ENCODE measurements around the gene GNAS-AS1.

The GNAS-AS1 gene

DNA sequence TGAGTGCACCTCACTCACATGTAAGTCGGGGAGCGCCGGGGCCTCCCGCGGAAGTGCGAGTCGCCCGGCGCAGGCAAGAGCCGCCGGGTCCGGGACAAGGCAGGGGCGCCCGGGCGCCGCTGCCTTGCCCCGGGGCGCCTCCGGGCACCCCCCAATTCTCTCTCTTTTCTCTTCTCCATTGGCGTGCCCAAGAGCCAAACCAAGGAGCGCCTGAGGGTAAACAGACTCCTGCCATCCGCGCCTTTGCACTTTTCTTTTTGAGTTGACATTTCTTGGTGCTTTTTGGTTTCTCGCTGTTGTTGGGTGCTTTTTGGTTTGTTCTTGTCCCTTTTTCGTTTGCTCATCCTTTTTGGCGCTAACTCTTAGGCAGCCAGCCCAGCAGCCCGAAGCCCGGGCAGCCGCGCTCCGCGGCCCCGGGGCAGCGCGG, 38.6 kb upstream of the GNAS-AS1 start:
- WGBS = 41% methylated on average over 32 of the region's 35 CpGs
- H3K4me1 ChIP-seq (ENCODE audit: control insufficient read depth, insufficient read depth, low read depth, low read length) = peaks cover 15% of the 10 kb centered on the region

DNA sequence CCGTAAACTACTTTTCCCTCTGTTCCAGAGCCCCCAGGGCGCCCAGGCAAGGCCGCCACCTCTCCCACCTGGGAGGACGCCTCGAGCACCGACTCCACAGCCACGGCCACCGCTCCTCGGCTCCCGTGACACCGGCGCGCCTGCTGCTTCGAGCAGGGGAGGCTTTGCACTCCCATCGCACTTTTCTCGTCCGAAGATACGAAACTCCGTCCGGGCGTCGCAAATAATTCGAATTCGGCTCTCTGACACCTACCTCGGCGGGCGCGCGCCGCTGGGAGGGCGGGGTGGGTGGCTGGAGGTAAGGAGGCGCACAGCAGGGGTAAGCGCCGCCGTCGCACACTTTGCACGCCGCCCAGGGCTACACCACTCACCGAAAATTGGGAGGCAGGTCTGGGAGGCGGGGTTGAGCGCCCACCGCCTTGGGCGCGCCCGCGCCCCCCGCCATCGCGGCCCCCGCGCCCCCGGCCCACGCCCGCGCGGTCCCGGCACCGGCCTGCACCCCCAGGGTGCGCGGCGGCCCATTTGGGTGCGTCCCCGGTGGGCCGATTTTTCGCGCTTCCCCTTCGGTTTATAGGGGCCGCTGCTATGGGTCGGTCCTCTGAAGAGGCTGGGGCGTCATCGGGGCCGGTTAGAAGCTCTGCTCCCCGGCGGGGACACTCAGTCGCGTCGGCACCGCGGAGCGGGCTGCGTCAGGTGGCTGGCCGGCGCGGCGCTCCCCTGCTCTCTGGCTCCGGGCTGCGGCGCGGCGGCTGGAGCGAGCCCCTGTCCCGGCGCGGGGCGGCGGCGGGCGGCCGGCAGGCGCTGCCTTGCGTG, 38.0 kb upstream of the GNAS-AS1 start:
- no peaks in the 10 kb centered on the region for H3K9me3 ChIP-seq (ENCODE audit: control insufficient read depth, low read length)
- H3K18ac ChIP-seq (ENCODE audit: low read depth in 1 of 2, low read length in 2 of 2) = peak overlapping the region; percentile 19 to 73
- no peaks in the 10 kb centered on the region for H3K27me3 ChIP-seq (ENCODE audit: control insufficient read depth in 1 of 2, insufficient read depth in 1 of 2, low read length in 2 of 2)
- peaks cover 0 to 4% of the 10 kb centered on the region in 2 experiments for H3K36me3 ChIP-seq (ENCODE audit: control insufficient read depth in 1 of 2, insufficient read depth in 2 of 2, low read depth in 1 of 2, low read length in 2 of 2)
- peak overlapping the region; percentile 61 for H4K91ac ChIP-seq (ENCODE audit: low read length)
- peaks cover 8% of the 10 kb centered on the region for H3K79me1 ChIP-seq (replicated peaks; ENCODE audit: low read length, poor library complexity, severe bottlenecking)
- H3K27ac ChIP-seq (ENCODE audit: low read length, poor library complexity, severe bottlenecking) = no peak overlapping the region
- peaks cover 15% of the 10 kb centered on the region for H3K4me1 ChIP-seq (ENCODE audit: control insufficient read depth, insufficient read depth, low read depth, low read length)
- H3K23ac ChIP-seq (ENCODE audit: low read length in 2 of 2) = peak overlapping the region in 1 of 2 experiments; percentile 76
- H3K9ac ChIP-seq (ENCODE audit: low read length) = peak overlapping the region; percentile 89
- no peak overlapping the region for H2BK15ac ChIP-seq (ENCODE audit: low read depth, poor library complexity, severe bottlenecking)
- H4K8ac ChIP-seq (ENCODE audit: low read length) = peak overlapping the region; percentile 95
- 21% methylated on average over 89 of the region's 101 CpGs for whole genome bisulfite sequencing
- peak overlapping the region in 1 of 2 experiments; percentile 71 for H2BK12ac ChIP-seq (ENCODE audit: low read length in 2 of 2)
- no peak overlapping the region for H2AK5ac ChIP-seq (ENCODE audit: low read length, severe bottlenecking)
- H2BK120ac ChIP-seq (ENCODE audit: low read depth, low read length) = peak overlapping the region; percentile 89
- H3K4ac ChIP-seq (ENCODE audit: low read depth in 1 of 2, low read length in 2 of 2) = peak overlapping the region; percentile 35 to 63
- H3K4me3 ChIP-seq (ENCODE audit: insufficient read depth in 1 of 2, low read depth in 1 of 2, low read length in 2 of 2) = peak overlapping the region; percentile 84 to 96
- H3K14ac ChIP-seq (ENCODE audit: low read length in 2 of 2) = peak overlapping the region in 1 of 2 experiments; percentile 72
- peak overlapping the region; percentile 98 for H3K4me2 ChIP-seq (ENCODE audit: low read length, poor library complexity, severe bottlenecking)
- DNase-seq = peak; percentile 83
- H2AFZ ChIP-seq (ENCODE audit: low read depth, low read length) = peak overlapping the region; percentile 87
- no peak overlapping the region for H2BK5ac ChIP-seq (ENCODE audit: low read depth, low read length, poor library complexity, severe bottlenecking)

More for the DNA sequence above, 38.6 kb upstream of the GNAS-AS1 start:
- H3K4ac ChIP-seq (ENCODE audit: low read depth in 1 of 2, low read length in 2 of 2) = peak overlapping the region in 1 of 2 experiments; percentile 37
- H3K36me3 ChIP-seq (ENCODE audit: control insufficient read depth in 1 of 2, insufficient read depth in 2 of 2, low read depth in 1 of 2, low read length in 2 of 2) = peaks cover 0 to 4% of the 10 kb centered on the region in 2 experiments
- no peak overlapping the region for H3K27ac ChIP-seq (ENCODE audit: low read length, poor library complexity, severe bottlenecking)
- H2BK15ac ChIP-seq (ENCODE audit: low read depth, poor library complexity, severe bottlenecking) = no peak overlapping the region
- H3K79me1 ChIP-seq (replicated peaks; ENCODE audit: low read length, poor library complexity, severe bottlenecking) = peaks cover 8% of the 10 kb centered on the region
- H2AFZ ChIP-seq (ENCODE audit: low read depth, low read length) = peak overlapping the region; percentile 39
- peak overlapping the region; percentile 98 for H3K4me2 ChIP-seq (ENCODE audit: low read length, poor library complexity, severe bottlenecking)
- no peaks in the 10 kb centered on the region for H3K9me3 ChIP-seq (ENCODE audit: control insufficient read depth, low read length)
- no peak overlapping the region for H2BK12ac ChIP-seq (ENCODE audit: low read length in 2 of 2)
- H2BK5ac ChIP-seq (ENCODE audit: low read depth, low read length, poor library complexity, severe bottlenecking) = peak overlapping the region; percentile 8
- H2BK120ac ChIP-seq (ENCODE audit: low read depth, low read length) = peak overlapping the region; percentile 34
- peak overlapping the region; percentile 88 for H3K9ac ChIP-seq (ENCODE audit: low read length)
- DNase-seq = no peak
- no peak overlapping the region for H4K8ac ChIP-seq (ENCODE audit: low read length)
- no peak overlapping the region for H4K91ac ChIP-seq (ENCODE audit: low read length)
- peak overlapping the region in 1 of 2 experiments; percentile 66 for H3K18ac ChIP-seq (ENCODE audit: low read depth in 1 of 2, low read length in 2 of 2)
- H2AK5ac ChIP-seq (ENCODE audit: low read length, severe bottlenecking) = no peak overlapping the region
- no peak overlapping the region for H3K23ac ChIP-seq (ENCODE audit: low read length in 2 of 2)
- no peaks in the 10 kb centered on the region for H3K27me3 ChIP-seq (ENCODE audit: control insufficient read depth in 1 of 2, insufficient read depth in 1 of 2, low read length in 2 of 2)
- H3K14ac ChIP-seq (ENCODE audit: low read length in 2 of 2) = no peak overlapping the region
- peak overlapping the region; percentile 79 to 96 for H3K4me3 ChIP-seq (ENCODE audit: insufficient read depth in 1 of 2, low read depth in 1 of 2, low read length in 2 of 2)

GRCh38 chr20:58888103-58888502, 37.4 kb upstream of the GNAS-AS1 start:
- H3K27me3 ChIP-seq (ENCODE audit: control insufficient read depth in 1 of 2, insufficient read depth in 1 of 2, low read length in 2 of 2) = no peaks in the 10 kb centered on the region
- H3K27ac ChIP-seq (ENCODE audit: low read length, poor library complexity, severe bottlenecking) = no peak overlapping the region
- no peak overlapping the region for H2BK12ac ChIP-seq (ENCODE audit: low read length in 2 of 2)
- H3K4me2 ChIP-seq (ENCODE audit: low read length, poor library complexity, severe bottlenecking) = peak overlapping the region; percentile 98
- H3K9ac ChIP-seq (ENCODE audit: low read length) = peak overlapping the region; percentile 89
- no peak overlapping the region for H4K91ac ChIP-seq (ENCODE audit: low read length)
- H3K4me3 ChIP-seq (ENCODE audit: insufficient read depth in 1 of 2, low read depth in 1 of 2, low read length in 2 of 2) = peak overlapping the region; percentile 84 to 96
- peak overlapping the region; percentile 87 for H2AFZ ChIP-seq (ENCODE audit: low read depth, low read length)
- no peaks in the 10 kb centered on the region for H3K9me3 ChIP-seq (ENCODE audit: control insufficient read depth, low read length)
- peak overlapping the region; percentile 95 for H4K8ac ChIP-seq (ENCODE audit: low read length)
- peaks cover 20% of the 10 kb centered on the region for H3K4me1 ChIP-seq (ENCODE audit: control insufficient read depth, insufficient read depth, low read depth, low read length)
- H3K79me1 ChIP-seq (replicated peaks; ENCODE audit: low read length, poor library complexity, severe bottlenecking) = peaks cover 8% of the 10 kb centered on the region
- no peak overlapping the region for H2BK15ac ChIP-seq (ENCODE audit: low read depth, poor library complexity, severe bottlenecking)
- DNase-seq = no peak
- H3K14ac ChIP-seq (ENCODE audit: low read length in 2 of 2) = no peak overlapping the region
- H3K36me3 ChIP-seq (ENCODE audit: control insufficient read depth in 1 of 2, insufficient read depth in 2 of 2, low read depth in 1 of 2, low read length in 2 of 2) = peaks cover 0 to 4% of the 10 kb centered on the region in 2 experiments
- H2AK5ac ChIP-seq (ENCODE audit: low read length, severe bottlenecking) = peak overlapping the region; percentile 7
- peak overlapping the region in 1 of 2 experiments; percentile 63 for H3K4ac ChIP-seq (ENCODE audit: low read depth in 1 of 2, low read length in 2 of 2)
- 43% methylated on average over 12 of the region's 12 CpGs for WGBS
- peak overlapping the region; percentile 19 to 73 for H3K18ac ChIP-seq (ENCODE audit: low read depth in 1 of 2, low read length in 2 of 2)
- no peak overlapping the region for H2BK120ac ChIP-seq (ENCODE audit: low read depth, low read length)
- H3K23ac ChIP-seq (ENCODE audit: low read length in 2 of 2) = no peak overlapping the region
- H2BK5ac ChIP-seq (ENCODE audit: low read depth, low read length, poor library complexity, severe bottlenecking) = no peak overlapping the region

GRCh38 chr20:58886546-58886945, 35.8 kb upstream of the GNAS-AS1 start:
- Histone ChIP-seq H3K4me2 (ENCODE audit: low read length, poor library complexity, severe bottlenecking) (no peak overlapping the region), H3K14ac (ENCODE audit: low read length in 2 of 2) (no peak overlapping the region), H3K23ac (ENCODE audit: low read length in 2 of 2) (no peak overlapping the region), H2BK120ac (ENCODE audit: low read depth, low read length) (no peak overlapping the region), H3K27ac (ENCODE audit: low read length, poor library complexity, severe bottlenecking) (no peak overlapping the region), H2AFZ (ENCODE audit: low read depth, low read length) (no peak overlapping the region), H3K79me1 (replicated peaks; ENCODE audit: low read length, poor library complexity, severe bottlenecking) (peaks cover 8% of the 10 kb centered on the region), H3K36me3 (ENCODE audit: control insufficient read depth in 1 of 2, insufficient read depth in 2 of 2, low read depth in 1 of 2, low read length in 2 of 2) (peaks cover 0 to 4% of the 10 kb centered on the region in 2 experiments), H4K8ac (ENCODE audit: low read length) (no peak overlapping the region), H2AK5ac (ENCODE audit: low read length, severe bottlenecking) (no peak overlapping the region), H4K91ac (ENCODE audit: low read length) (no peak overlapping the region), H3K18ac (ENCODE audit: low read depth in 1 of 2, low read length in 2 of 2) (no peak overlapping the region), H2BK5ac (ENCODE audit: low read depth, low read length, poor library complexity, severe bottlenecking) (no peak overlapping the region), H2BK15ac (ENCODE audit: low read depth, poor library complexity, severe bottlenecking) (no peak overlapping the region), H3K4ac (ENCODE audit: low read depth in 1 of 2, low read length in 2 of 2) (no peak overlapping the region), H3K27me3 (ENCODE audit: control insufficient read depth in 1 of 2, insufficient read depth in 1 of 2, low read length in 2 of 2) (no peaks in the 10 kb centered on the region), H3K4me1 (ENCODE audit: control insufficient read depth, insufficient read depth, low read depth, low read length) (peaks cover 20% of the 10 kb centered on the region), H3K4me3 (ENCODE audit: insufficient read depth in 1 of 2, low read depth in 1 of 2, low read length in 2 of 2) (no peak overlapping the region), H2BK12ac (ENCODE audit: low read length in 2 of 2) (no peak overlapping the region), H3K9me3 (ENCODE audit: control insufficient read depth, low read length) (no peaks in the 10 kb centered on the region), H3K9ac (ENCODE audit: low read length) (no peak overlapping the region)
- DNase-seq = no peak
